HUES64 (cell line): ENCODE results near the gene TPK1.

Source experiments
- H3K27ac ChIP-seq: 2 replicates; pipeline ENCODE4 v1.7.0; 2013; ENCODE audit warnings: low read depth, low read length, inconsistent platforms
- H3K27me3 ChIP-seq: 2 replicates; pipeline ENCODE4 v1.6.1; 2013; ENCODE audit warnings: mild to moderate bottlenecking, low read length; ENCODE audit not compliant: insufficient read depth
- H3K36me3 ChIP-seq: 2 replicates; pipeline ENCODE4 v1.6.1; 2013; ENCODE audit warnings: mild to moderate bottlenecking, low read length; ENCODE audit not compliant: insufficient read depth
- H3K4me1 ChIP-seq: 2 replicates; pipeline ENCODE4 v1.6.1; 2013; ENCODE audit warnings: mild to moderate bottlenecking, low read length, moderate library complexity; ENCODE audit not compliant: insufficient read depth
- H3K4me3 ChIP-seq: 2 replicates; pipeline ENCODE4 v1.5.1; 2013; ENCODE audit warnings: mild to moderate bottlenecking, low read length, moderate library complexity
- H3K9ac ChIP-seq: 2 replicates; pipeline ENCODE4 v1.6.1; 2013; ENCODE audit warnings: mild to moderate bottlenecking, low read depth, low read length
- H3K9me3 ChIP-seq: 2 replicates; pipeline ENCODE4 v1.6.1; 2013; ENCODE audit warnings: low read depth, low read length; ENCODE audit not compliant: insufficient read depth
- WGBS: fragments of 150-250, 120-280 bp; methylation state at CpG from one replicate; pipeline ENCODE4 v1.1.7; 2013; ENCODE audit warnings: missing lambda C conversion rate; 5-methylcytosine and 5-hydroxymethylcytosine counted together

The TPK1 gene

GRCh38 chr7:144408121-144408520 lies 427.7 kb downstream of the TPK1 start:
- H3K9ac ChIP-seq = no peak overlapping the region
- H3K4me3 ChIP-seq = no peak overlapping the region
- 92% methylated on average over 3 of the region's 3 CpGs for WGBS
- H3K27ac ChIP-seq = no peak overlapping the region
- H3K36me3 ChIP-seq = no peaks in the 10 kb centered on the region
- H3K4me1 ChIP-seq = no peaks in the 10 kb centered on the region; the same call in 1 of the 2 replicates
- H3K27me3 ChIP-seq = no peaks in the 10 kb centered on the region
- H3K9me3 ChIP-seq = no peaks in the 10 kb centered on the region

GRCh38 chr7:144407266-144407931 lies 428.5 kb downstream of the TPK1 start:
- WGBS = 87% methylated on average over 12 of the region's 12 CpGs
- Histone ChIP-seq H3K36me3 (no peaks in the 10 kb centered on the region), H3K27me3 (no peaks in the 10 kb centered on the region), H3K4me3 (no peak overlapping the region), H3K9me3 (no peaks in the 10 kb centered on the region), H3K9ac (no peak overlapping the region), H3K27ac (no peak overlapping the region), H3K4me1 (no peaks in the 10 kb centered on the region; the same call in 1 of the 2 replicates)

GRCh38 chr7:144404946-144405345 lies 430.9 kb downstream of the TPK1 start:
- no peaks in the 10 kb centered on the region for H3K27me3 ChIP-seq
- no peaks in the 10 kb centered on the region; the same call in 1 of the 2 replicates for H3K4me1 ChIP-seq
- no peaks in the 10 kb centered on the region for H3K36me3 ChIP-seq
- H3K4me3 ChIP-seq = no peak overlapping the region
- WGBS = 94% methylated on average over 4 of the region's 4 CpGs
- H3K27ac ChIP-seq = no peak overlapping the region
- H3K9me3 ChIP-seq = no peaks in the 10 kb centered on the region
- H3K9ac ChIP-seq = no peak overlapping the region

DNA sequence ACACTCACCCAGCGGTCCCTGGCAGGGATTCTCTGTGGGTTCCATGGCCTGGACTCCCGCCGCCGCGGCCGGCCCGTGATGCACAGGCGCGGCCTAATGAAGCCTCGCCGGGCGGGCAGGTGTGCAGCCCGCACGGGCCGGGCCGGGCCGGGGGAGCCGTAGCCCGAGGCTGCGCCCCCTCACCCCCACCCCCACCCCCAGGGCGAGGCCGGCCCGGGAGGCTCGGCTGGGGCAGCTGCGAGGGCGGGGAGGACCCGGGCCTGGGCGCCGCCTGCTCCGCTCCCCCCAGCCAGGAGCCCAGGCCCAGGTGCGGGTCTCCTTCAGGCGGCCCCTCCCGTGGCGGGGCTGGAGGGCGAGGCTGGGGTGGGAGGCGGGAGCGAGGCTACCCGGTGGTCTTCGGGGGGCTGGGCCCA lies 432.2 kb downstream of the TPK1 start, which contains the start of gene NOBOX:
TSS of gene NOBOX (minus strand) at position 45 of the 413 bp plus-strand sequence.
- Histone ChIP-seq H3K36me3 (no peaks in the 10 kb centered on the region), H3K27ac (no peak within 1 kb of the TSS), H3K9ac (no peak within 1 kb of the TSS), H3K4me3 (no peak within 1 kb of the TSS), H3K4me1 (no peaks in the 10 kb centered on the region; the same call in 1 of the 2 replicates), H3K27me3 (no peaks in the 10 kb centered on the region), H3K9me3 (no peaks in the 10 kb centered on the region)
- WGBS = 95% methylated on average over 39 of the region's 39 CpGs

DNA sequence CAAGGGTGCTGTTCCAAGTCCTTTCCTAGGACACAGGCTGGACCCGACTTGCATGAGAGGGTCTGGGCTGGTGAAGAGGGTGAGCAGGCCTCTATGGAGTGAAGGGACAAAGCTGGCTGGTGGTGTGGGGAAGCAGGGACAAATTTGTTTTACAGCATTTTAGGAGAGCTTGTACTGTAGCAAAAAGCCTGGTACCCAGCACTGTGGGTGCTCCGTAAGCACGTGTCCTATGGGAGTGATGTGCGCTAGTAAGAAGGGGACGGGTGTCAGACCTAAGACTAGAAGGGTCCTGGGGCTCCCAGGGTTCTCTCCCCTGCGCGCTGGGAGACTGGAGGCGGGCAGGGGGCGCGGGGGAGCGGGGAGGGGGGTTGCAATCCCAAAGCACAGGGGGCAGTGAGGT lies 432.8 kb downstream of the TPK1 start:
- no peaks in the 10 kb centered on the region; the same call in 1 of the 2 replicates for H3K4me1 ChIP-seq
- no peak overlapping the region for H3K4me3 ChIP-seq
- 95% methylated on average over 11 of the region's 11 CpGs for WGBS
- no peaks in the 10 kb centered on the region for H3K27me3 ChIP-seq
- no peak overlapping the region for H3K27ac ChIP-seq
- no peak overlapping the region for H3K9ac ChIP-seq
- H3K36me3 ChIP-seq = no peaks in the 10 kb centered on the region
- H3K9me3 ChIP-seq = no peaks in the 10 kb centered on the region
